ENCODE results near the gene EPSTI1. TPM values are rescaled to one million over a fixed set of nuclear protein-coding genes. Genes with fewer than 3 reads are reported as not detected.

The EPSTI1 gene
- total RNA-seq, 1 experiment from 2014 or later = 1.9 TPM

GRCh38 chr13:43020794-43021193 is 28.8 kb upstream of the EPSTI1 start:
- no peaks in the 10 kb centered on the region for H4K20me1 ChIP-seq (ENCODE audit: low read length)
- no TSS peak for BruUV-seq (replicated peaks)
- no peak overlapping the region; the same call in 1 of the 2 replicates for H2AFZ ChIP-seq (ENCODE audit: low read length)
- peak; percentile 63 for DNase-seq
- no peaks in the 10 kb centered on the region for H3K36me3 ChIP-seq (ENCODE audit: low read depth, low read length)
- H3K9me2 ChIP-seq (replicated peaks; ENCODE audit: low read length) = no peaks in the 10 kb centered on the region
- intact Hi-C loops (cut with micrococcal nuclease) = no loop called here
- no peak for TF ChIP-seq EZH2phosphoT487 (IDR thresholded peaks at IDR 0.05; ENCODE audit: borderline replicate concordance, low read length)
- no peak for TF ChIP-seq CTCF (conservative IDR thresholded peaks at IDR 0.05; ENCODE audit: low read depth, low read length)
- TF ChIP-seq EZH2 (IDR thresholded peaks at IDR 0.05; ENCODE audit: low read length, unreplicated experiment) = no peak
- H3F3A ChIP-seq (ENCODE audit: low read length, unreplicated experiment) = no peaks in the 10 kb centered on the region
- peak; percentile 90 for ATAC-seq
- peak overlapping the region; percentile 56; the same call in 1 of the 2 replicates for H3K4me2 ChIP-seq (ENCODE audit: low read length)
- H3K4me3 ChIP-seq (ENCODE audit: low read length) = no peak overlapping the region
- peak overlapping the region; percentile 14; the same call in 1 of the 2 replicates for H3K27ac ChIP-seq (ENCODE audit: low read length)
- peaks cover 19% of the 10 kb centered on the region for H3K79me2 ChIP-seq (ENCODE audit: low read length)
- H3K4me1 ChIP-seq (ENCODE audit: insufficient read depth, low read length) = peaks cover 11% of the 10 kb centered on the region
- H3K9ac ChIP-seq (ENCODE audit: low read length) = no peak overlapping the region
- CTCF ChIA-PET = no interaction called here
- POLR2A ChIA-PET (ENCODE audit: unreplicated experiment) = no interaction called here
- H3K27me3 ChIP-seq (ENCODE audit: low read length) = no peaks in the 10 kb centered on the region
- no peaks in the 10 kb centered on the region for H3K9me3 ChIP-seq (ENCODE audit: low read length)

GRCh38 chr13:43019811-43020210 is 27.8 kb upstream of the EPSTI1 start:
- CTCF ChIA-PET = no interaction called here
- ATAC-seq (no peak), DNase-seq (no peak)
- peaks cover 11% of the 10 kb centered on the region for H3K4me1 ChIP-seq (ENCODE audit: insufficient read depth, low read length)
- H3K27me3 ChIP-seq (ENCODE audit: low read length) = no peaks in the 10 kb centered on the region
- H2AFZ ChIP-seq (ENCODE audit: low read length) = no peak overlapping the region
- no peaks in the 10 kb centered on the region for H3K9me3 ChIP-seq (ENCODE audit: low read length)
- H4K20me1 ChIP-seq (ENCODE audit: low read length) = no peaks in the 10 kb centered on the region
- no peaks in the 10 kb centered on the region for H3F3A ChIP-seq (ENCODE audit: low read length, unreplicated experiment)
- no peaks in the 10 kb centered on the region for H3K9me2 ChIP-seq (replicated peaks; ENCODE audit: low read length)
- no peak overlapping the region for H3K9ac ChIP-seq (ENCODE audit: low read length)
- no peak overlapping the region for H3K4me3 ChIP-seq (ENCODE audit: low read length)
- H3K4me2 ChIP-seq (ENCODE audit: low read length) = no peak overlapping the region
- intact Hi-C loops (cut with micrococcal nuclease) = no loop called here
- peaks cover 14% of the 10 kb centered on the region for H3K79me2 ChIP-seq (ENCODE audit: low read length)
- POLR2A ChIA-PET (ENCODE audit: unreplicated experiment) = no interaction called here
- TF ChIP-seq EZH2 (IDR thresholded peaks at IDR 0.05; ENCODE audit: low read length, unreplicated experiment) (no peak), EZH2phosphoT487 (IDR thresholded peaks at IDR 0.05; ENCODE audit: borderline replicate concordance, low read length) (no peak), CTCF (conservative IDR thresholded peaks at IDR 0.05; ENCODE audit: low read depth, low read length) (no peak)
- no peak overlapping the region for H3K27ac ChIP-seq (ENCODE audit: low read length)
- no TSS peak for BruUV-seq (replicated peaks)
- H3K36me3 ChIP-seq (ENCODE audit: low read depth, low read length) = no peaks in the 10 kb centered on the region

GRCh38 chr13:43016226-43016625 is 24.2 kb upstream of the EPSTI1 start:
- Histone ChIP-seq H3K4me1 (ENCODE audit: insufficient read depth, low read length) (peaks cover 11% of the 10 kb centered on the region), H3K9me2 (replicated peaks; ENCODE audit: low read length) (no peaks in the 10 kb centered on the region), H3K9ac (ENCODE audit: low read length) (no peak overlapping the region), H3F3A (ENCODE audit: low read length, unreplicated experiment) (no peaks in the 10 kb centered on the region), H3K27me3 (ENCODE audit: low read length) (no peaks in the 10 kb centered on the region), H3K9me3 (ENCODE audit: low read length) (no peaks in the 10 kb centered on the region), H3K36me3 (ENCODE audit: low read depth, low read length) (no peaks in the 10 kb centered on the region), H4K20me1 (ENCODE audit: low read length) (no peaks in the 10 kb centered on the region), H3K4me2 (ENCODE audit: low read length) (no peak overlapping the region), H3K4me3 (ENCODE audit: low read length) (no peak overlapping the region), H3K27ac (ENCODE audit: low read length) (no peak overlapping the region), H2AFZ (ENCODE audit: low read length) (no peak overlapping the region), H3K79me2 (ENCODE audit: low read length) (no peaks in the 10 kb centered on the region)
- TF ChIP-seq EZH2 (IDR thresholded peaks at IDR 0.05; ENCODE audit: low read length, unreplicated experiment) = no peak
- no peak for TF ChIP-seq CTCF (conservative IDR thresholded peaks at IDR 0.05; ENCODE audit: low read depth, low read length)
- TF ChIP-seq EZH2phosphoT487 (IDR thresholded peaks at IDR 0.05; ENCODE audit: borderline replicate concordance, low read length) = no peak
- DNase-seq (no peak), ATAC-seq (no peak)
- ChIA-PET POLR2A (ENCODE audit: unreplicated experiment) (no interaction called here), CTCF (no interaction called here)
- BruUV-seq (replicated peaks) = no TSS peak
- intact Hi-C loops (cut with micrococcal nuclease) = no loop called here

All from PC-3 (cell line).